HCT116 (cell line): ENCODE measurements around the gene PON3. TPM values are rescaled to one million over a fixed set of nuclear protein-coding genes. Genes with fewer than 3 reads are reported as not detected.
A peak's percentile ranks its signal among the peaks of the same experiment; 100 is the strongest.

ENCODE experiments used
- ATAC-seq: fragments of 200-7000 bp; cut with Tn5 transposase; 2 replicates; pipeline ENCODE4 v1.9.1; 2020; ENCODE audit warnings: mild to moderate bottlenecking, moderate library complexity
- BruUV-seq: library from RNA; stranded (reverse); fragments of 400-500 nt; replicated peaks from 2 replicates; lab custom pipeline; 2021; lab: Mats Ljungman, UMichigan
- CTCF ChIA-PET: fragments of 300-600 bp; sonication (Branson Sonifier 250); formaldehyde crosslinking; loops from one replicate; lab custom pipeline; 2021; ENCODE audit warnings: antibody characterized with exemption; lab: Charles Lee
- POLR2A ChIA-PET: fragments of 300-600, 350-600 bp; sonication (Branson Sonifier 250); formaldehyde crosslinking; loops from one replicate; lab custom pipeline; 2021; ENCODE audit warnings: antibody characterized with exemption; lab: Charles Lee
- RAD21 ChIA-PET, 2 experiments: fragments of 300-600 bp; sonication (Branson Sonifier 250); formaldehyde crosslinking; loops; one replicate each; lab custom pipeline; 2023; ENCODE audit warnings: low total read pairs in 2 of 2; ENCODE audit not compliant: uncharacterized antibody in 2 of 2, unreplicated experiment in 2 of 2, low non-redundant PET in 1 of 2; lab: Charles Lee
- DNase-seq: peaks from one replicate; pipeline ENCODE4 v3.0.0-alpha.2; 2010; ENCODE audit warnings: low read depth, low spot score
- H2AFZ ChIP-seq: fragments of 200-600 bp; shearing (Covaris generic), sonication (generic); 2 replicates; pipeline ENCODE4 v1.6.1; 2017; ENCODE audit warnings: low read depth, mixed run types, mixed read lengths, antibody characterized with exemption, low read length; ENCODE audit not compliant: poor library complexity, severe bottlenecking
- H3K27ac ChIP-seq: 2 replicates; pipeline ENCODE4 v1.5.1; 2012; ENCODE audit warnings: low read depth, low read length
- H3K27me3 ChIP-seq: fragments of 200-600 bp; sonication (generic); 2 replicates; pipeline ENCODE4 v1.6.1; 2016; ENCODE audit warnings: mixed run types, low read length, mixed read lengths; ENCODE audit not compliant: insufficient read depth
- H3K36me3 ChIP-seq, 2 experiments: fragments of 200-500 bp in 1 of 2; fragments of 200-600 bp in 1 of 2; sonication (Bioruptor generic) in 1 of 2; sonication (generic) in 1 of 2; 2 replicates each; pipeline versions ENCODE4 v1.5.1 to v1.6.1; 2014 to 2016; ENCODE audit warnings: low read length in 2 of 2, inconsistent platforms in 1 of 2, mixed read lengths in 1 of 2, mixed run types in 1 of 2; ENCODE audit not compliant: insufficient read depth in 2 of 2, control insufficient read depth in 1 of 2
- H3K4me1 ChIP-seq, 2 experiments: fragments of 200-600 bp in 1 of 2; sonication (generic) in 1 of 2; 2 replicates each; pipeline versions ENCODE4 v1.5.1 to v1.6.1; 2012 to 2017; ENCODE audit warnings: low read length in 2 of 2, inconsistent platforms in 1 of 2, mild to moderate bottlenecking in 1 of 2, mixed read lengths in 1 of 2, mixed run types in 1 of 2, moderate library complexity in 1 of 2; ENCODE audit not compliant: insufficient read depth in 2 of 2, control insufficient read depth in 1 of 2
- H3K4me2 ChIP-seq: fragments of 200-600 bp; sonication (generic); 2 replicates; pipeline ENCODE4 v1.6.1; 2017; ENCODE audit warnings: mixed run types, low read length, mixed read lengths
- H3K4me3 ChIP-seq, 2 experiments: fragments of 200-600 bp in 1 of 2; sonication (generic) in 1 of 2; replicated peaks in 1 of 2; 2 replicates each; pipeline ENCODE4 v1.5.1; 2011 to 2016; ENCODE audit warnings: low read length in 2 of 2, control low read depth in 1 of 2, low read depth in 1 of 2, mild to moderate bottlenecking in 1 of 2, mixed read lengths in 1 of 2, mixed run types in 1 of 2
- H3K79me2 ChIP-seq: fragments of 200-600 bp; sonication (generic); 2 replicates; pipeline ENCODE4 v1.6.1; 2017; ENCODE audit warnings: mild to moderate bottlenecking, mixed run types, low read length, moderate library complexity, mixed read lengths; ENCODE audit not compliant: insufficient read depth
- H3K9ac ChIP-seq: fragments of 200-600 bp; sonication (generic); 2 replicates; pipeline ENCODE4 v1.6.1; 2016; ENCODE audit warnings: low read length, mixed read lengths
- H3K9me2 ChIP-seq: fragments of 200-600 bp; sonication (generic), shearing (Covaris generic); 2 replicates; pipeline ENCODE4 v1.6.1; 2017; ENCODE audit warnings: mixed run types, mild to moderate bottlenecking, moderate library complexity; ENCODE audit not compliant: insufficient read depth
- H3K9me3 ChIP-seq, 2 experiments: fragments of 200-500 bp in 1 of 2; fragments of 200-600 bp in 1 of 2; sonication (Bioruptor generic) in 1 of 2; sonication (generic) in 1 of 2; 2 replicates each; pipeline ENCODE4 v1.6.1; 2014 to 2017; ENCODE audit warnings: low read length in 2 of 2, mixed read lengths in 2 of 2, inconsistent platforms in 1 of 2, low read depth in 1 of 2, mild to moderate bottlenecking in 1 of 2, mixed run types in 1 of 2, moderate library complexity in 1 of 2; ENCODE audit not compliant: control insufficient read depth in 1 of 2, insufficient read depth in 1 of 2
- H4K20me1 ChIP-seq: fragments of 200-600 bp; sonication (generic), shearing (Covaris generic); 2 replicates; pipeline ENCODE4 v1.6.1; 2017; ENCODE audit warnings: mixed run types, mild to moderate bottlenecking, moderate library complexity; ENCODE audit not compliant: insufficient read depth
- CBX3 ChIP-seq: IDR thresholded peaks from 2 replicates; pipeline ENCODE4 v1.6.1; 2012; ENCODE audit warnings: low read depth
- EGR1 ChIP-seq: IDR thresholded peaks from 2 replicates; pipeline ENCODE4 v1.6.1; 2012; ENCODE audit warnings: low read depth
- MAX ChIP-seq: IDR thresholded peaks from 2 replicates; pipeline ENCODE4 v1.6.1; 2012
- POLR2A ChIP-seq: IDR thresholded peaks from 2 replicates; pipeline ENCODE4 v1.7.0; 2011; ENCODE audit warnings: borderline replicate concordance; ENCODE audit not compliant: insufficient read depth, insufficient read length; ENCODE audit errors: extremely low read depth
- POLR2AphosphoS5 ChIP-seq: IDR thresholded peaks from 2 replicates; pipeline ENCODE4 v1.6.1; 2011; ENCODE audit warnings: mild to moderate bottlenecking, low read depth, low read length, moderate library complexity
- RAD21 ChIP-seq: IDR thresholded peaks from 2 replicates; pipeline ENCODE4 v1.6.1; 2012; ENCODE audit warnings: low read depth, mild to moderate bottlenecking
- SIN3A ChIP-seq: IDR thresholded peaks from 2 replicates; pipeline ENCODE4 v1.6.1; 2012; ENCODE audit warnings: low read depth
- SP1 ChIP-seq: IDR thresholded peaks from 2 replicates; pipeline ENCODE4 v1.6.1; 2012; ENCODE audit warnings: low read depth
- SRF ChIP-seq: IDR thresholded peaks from 2 replicates; pipeline ENCODE4 v1.6.1; 2012; ENCODE audit warnings: low read depth
- TCF7L2 ChIP-seq: IDR thresholded peaks from 2 replicates; pipeline ENCODE4 v1.7.0; 2011; ENCODE audit warnings: borderline replicate concordance, inconsistent platforms; ENCODE audit not compliant: insufficient read depth, insufficient read length; ENCODE audit errors: extremely low read depth
- YY1 ChIP-seq: IDR thresholded peaks from 2 replicates; pipeline ENCODE4 v1.6.1; 2011; ENCODE audit warnings: low read length, low read depth, moderate library complexity, mild to moderate bottlenecking; ENCODE audit not compliant: insufficient replicate concordance; ENCODE audit errors: extremely low read depth
- ZFX ChIP-seq: fragments of 450-650 bp; IDR thresholded peaks from 2 replicates; pipeline ENCODE4 v1.6.1; 2017
- ZNF274 ChIP-seq: fragments of 200-500 bp; sonication (Bioruptor generic); IDR thresholded peaks from 2 replicates; pipeline ENCODE4 v1.6.1; 2014; ENCODE audit warnings: mild to moderate bottlenecking, low read depth, low read length, inconsistent platforms
- intact Hi-C: fragments of 100-400 bp; cut with micrococcal nuclease; formaldehyde crosslinking; loops from 2 replicates; pipeline ENCODE4 v1.10.0; 2022
- total RNA-seq: library from RNA; stranded (reverse); gene quantifications from one replicate; pipeline ENCODE4 v1.2.1, GENCODE V29; 2021; ENCODE audit not compliant: unreplicated experiment

Gene PON3
- total RNA-seq, 1 experiment from 2014 or later = 2.6 TPM

GRCh38 chr7:95434557-95435421 lies 38.6 kb upstream of the PON3 start, which contains the start of gene PON2:
TSS of gene PON2 (minus strand) at chr7:95435028. CDS start at chr7:95434951, 77 bp downstream.
- peak within 1 kb of the TSS; percentile 78 for H3K27ac ChIP-seq
- H3K79me2 ChIP-seq = peaks cover 12% of the 10 kb centered on the region

More at GRCh38 chr7:95434557-95435421, 38.6 kb upstream of the PON3 start, which contains the start of gene PON2:
- BruUV-seq = no TSS peak
- H4K20me1 ChIP-seq = no peaks in the 10 kb centered on the region
- ATAC-seq = peak; percentile 99
- H3K9me3 ChIP-seq = no peaks in the 10 kb centered on the region
- H3K4me3 ChIP-seq = peak within 1 kb of the TSS; percentile 60 to 67
- intact Hi-C loops = no loop called here
- TF ChIP-seq TCF7L2 (peak; percentile 9), POLR2AphosphoS5 (peak; percentile 85), ZFX (peak; percentile 91), SP1 (0 out of 2 replicates have a peak, but pooled peaks have one; percentile 25), SIN3A (peak; percentile 70), YY1 (peak; percentile 83), MAX (peak; percentile 74), RAD21 (no peak), POLR2A (peak; percentile 90), ZNF274 (no peak), CBX3 (no peak), EGR1 (peak; percentile 64), SRF (no peak)
- TF ChIP-seq, all 23 proteins: peak for 9
- Histone ChIP-seq H3K9me2 (no peaks in the 10 kb centered on the region), H3K4me2 (peak within 1 kb of the TSS; percentile 95), H3K27me3 (no peaks in the 10 kb centered on the region), H2AFZ (peak within 1 kb of the TSS; percentile 91), H3K36me3 (no peaks in the 10 kb centered on the region), H3K9ac (peak within 1 kb of the TSS; percentile 84), H3K4me1 (peaks cover 10 to 14% of the 10 kb centered on the region in 2 experiments)
- RAD21 ChIA-PET = no interaction called here
- CTCF ChIA-PET = interaction anchor here (1.4 to 1.6 kb wide), 2 partner anchors 42 to 1146 kb away, joined by 3 read pairs; no protein-coding TSS in a partner anchor
- POLR2A ChIA-PET = no interaction called here
- peak; percentile 57 for DNase-seq
